Measurements from ENCODE around the gene AGBL3. TPM values are rescaled to one million over a fixed set of nuclear protein-coding genes. Genes with fewer than 3 reads are reported as not detected.
"Not testable (repeated sequence)": the region's sequence is repeated elsewhere in the genome, so short reads cannot be mapped to it uniquely, and the experiment has no call there.

The AGBL3 gene
- total RNA-seq, 1 donor from 2014 or later: 3.5 TPM

GRCh38 chr7:134966691-134967090, 19.6 kb upstream of the AGBL3 start:
- TF ChIP-seq CTCF (conservative IDR thresholded peaks at IDR 0.05): no peak
- peaks cover 11% of the 10 kb centered on the region for H3K36me3 Mint-ChIP-seq (ENCODE audit: low read depth)
- DNase-seq (ENCODE audit: low read depth, low spot score): no peak
- H3K4me1 Mint-ChIP-seq: no peaks in the 10 kb centered on the region
- H3K27ac Mint-ChIP-seq (ENCODE audit: unreplicated experiment): no peak overlapping the region
- H3K4me3 Mint-ChIP-seq: no peak overlapping the region
- no peaks in the 10 kb centered on the region for H3K9me3 Mint-ChIP-seq
- H3K27me3 Mint-ChIP-seq (ENCODE audit: low read depth): no peaks in the 10 kb centered on the region

- TF ChIP-seq CTCF (conservative IDR thresholded peaks at IDR 0.05): no peak
- no peaks in the 10 kb centered on the region for H3K9me3 Mint-ChIP-seq
- H3K36me3 Mint-ChIP-seq (ENCODE audit: low read depth): peaks cover 15% of the 10 kb centered on the region
- H3K4me3 Mint-ChIP-seq: no peak overlapping the region
- H3K27me3 Mint-ChIP-seq (ENCODE audit: low read depth): no peaks in the 10 kb centered on the region
- no peak overlapping the region for H3K27ac Mint-ChIP-seq (ENCODE audit: unreplicated experiment)
- H3K4me1 Mint-ChIP-seq: no peaks in the 10 kb centered on the region
- DNase-seq (ENCODE audit: low read depth, low spot score): no peak
Measured at GRCh38 chr7:134968110-134968509, 18.2 kb upstream of the AGBL3 start.

GRCh38 chr7:134981645-134982044, 4.7 kb upstream of the AGBL3 start:
- not testable (repeated sequence) for H3K4me1 Mint-ChIP-seq; DNase-seq (ENCODE audit: low read depth, low spot score); H3K27ac Mint-ChIP-seq (ENCODE audit: unreplicated experiment); H3K36me3 Mint-ChIP-seq (ENCODE audit: low read depth); H3K4me3 Mint-ChIP-seq; H3K9me3 Mint-ChIP-seq; H3K27me3 Mint-ChIP-seq (ENCODE audit: low read depth)

GRCh38 chr7:134985894-134986362, 380 bp upstream of the AGBL3 start:
- Mint-ChIP-seq H3K4me1 (peaks cover 27% of the 10 kb centered on the region), H3K4me3 (peak overlapping the region; percentile 93), H3K27me3 (ENCODE audit: low read depth) (no peaks in the 10 kb centered on the region), H3K36me3 (ENCODE audit: low read depth) (peaks cover 11% of the 10 kb centered on the region), H3K9me3 (no peaks in the 10 kb centered on the region), H3K27ac (ENCODE audit: unreplicated experiment) (peak overlapping the region; percentile 98)
- DNase-seq (ENCODE audit: low read depth, low spot score): no peak
- TF ChIP-seq CTCF (conservative IDR thresholded peaks at IDR 0.05): no peak

- no peak overlapping the region for H3K4me3 Mint-ChIP-seq
Measured at GRCh38 chr7:134988161-134988560, 1.9 kb downstream of the AGBL3 start.

More at GRCh38 chr7:134988161-134988560, 1.9 kb downstream of the AGBL3 start:
- no peak for TF ChIP-seq CTCF (conservative IDR thresholded peaks at IDR 0.05)
- DNase-seq (ENCODE audit: low read depth, low spot score): no peak
- Mint-ChIP-seq H3K9me3 (no peaks in the 10 kb centered on the region), H3K27ac (ENCODE audit: unreplicated experiment) (no peak overlapping the region), H3K4me1 (peaks cover 27% of the 10 kb centered on the region), H3K27me3 (ENCODE audit: low read depth) (no peaks in the 10 kb centered on the region), H3K36me3 (ENCODE audit: low read depth) (peaks cover 21% of the 10 kb centered on the region)

All from neural crest cell (in vitro differentiated cells).